Natural killer cell treated with Interleukin-12 subunit alpha and Interleukin-12 subunit beta and Interleukin-15 and Interleukin-18, amount 100 ng/mL, for 72 hours (primary cell): ENCODE measurements around the gene DOCK3. TPM values are rescaled to one million over a fixed set of nuclear protein-coding genes. Genes with fewer than 3 reads are reported as not detected.

Experiments used
- ATAC-seq, 2 donors: fragments of 150-1000 bp; cut with Tn5 transposase in 1 of 2; sonication (Bioruptor Pico), chemical (Tn5 transposase) in 1 of 2; 2 replicates each; pipeline ENCODE4 v1.10.0; 2021
- DNase-seq: peaks from one replicate; pipeline ENCODE4 v3.0.0; 2022; ENCODE audit warnings: low spot score
- H3K27ac Mint-ChIP-seq, 2 donors: 1 replicate in 1 of 2; 2 replicates in 1 of 2; pipeline ENCODE4 v1.8.0; 2022; ENCODE audit warnings: mixed read lengths in 2 of 2, mild to moderate bottlenecking in 1 of 2, moderate library complexity in 1 of 2
- H3K27me3 Mint-ChIP-seq, 2 donors: 1 replicate in 1 of 2; 2 replicates in 1 of 2; pipeline ENCODE4 v1.8.0; 2022; ENCODE audit warnings: mixed read lengths in 2 of 2
- H3K36me3 Mint-ChIP-seq: one replicate; pipeline ENCODE4 v1.8.0; 2022; ENCODE audit warnings: mixed read lengths
- H3K4me1 Mint-ChIP-seq, 2 donors: 1 replicate in 1 of 2; 2 replicates in 1 of 2; pipeline ENCODE4 v1.8.0; 2022; ENCODE audit warnings: low read depth in 2 of 2, mixed read lengths in 2 of 2, mild to moderate bottlenecking in 1 of 2
- H3K4me3 Mint-ChIP-seq: one replicate; pipeline ENCODE4 v1.8.0; 2022; ENCODE audit warnings: mixed read lengths
- H3K9me3 Mint-ChIP-seq: 2 replicates; pipeline ENCODE4 v1.8.0; 2022; ENCODE audit warnings: mixed read lengths
- total RNA-seq, 2 donors: library from RNA; stranded (reverse); gene quantifications; one replicate each; pipeline ENCODE4 v1.2.3, GENCODE V29; 2022

Gene DOCK3
- total RNA-seq, 2 donors from 2014 or later = 1.3 to 4.5 TPM

- DNase-seq (no peak), ATAC-seq (no peak)
- H3K4me1 Mint-ChIP-seq = peaks cover 52 to 59% of the 10 kb centered on the region in 2 donors
- H3K9me3 Mint-ChIP-seq = no peaks in the 10 kb centered on the region
- peak overlapping the region; percentile 99 for H3K4me3 Mint-ChIP-seq
- no peaks in the 10 kb centered on the region for H3K27me3 Mint-ChIP-seq
- peak overlapping the region in 1 of 2 donors; percentile 64 for H3K27ac Mint-ChIP-seq
- H3K36me3 Mint-ChIP-seq = peaks cover 23% of the 10 kb centered on the region
Measured at GRCh38 chr3:51388286-51389029, 713.7 kb downstream of the DOCK3 start.

DNA sequence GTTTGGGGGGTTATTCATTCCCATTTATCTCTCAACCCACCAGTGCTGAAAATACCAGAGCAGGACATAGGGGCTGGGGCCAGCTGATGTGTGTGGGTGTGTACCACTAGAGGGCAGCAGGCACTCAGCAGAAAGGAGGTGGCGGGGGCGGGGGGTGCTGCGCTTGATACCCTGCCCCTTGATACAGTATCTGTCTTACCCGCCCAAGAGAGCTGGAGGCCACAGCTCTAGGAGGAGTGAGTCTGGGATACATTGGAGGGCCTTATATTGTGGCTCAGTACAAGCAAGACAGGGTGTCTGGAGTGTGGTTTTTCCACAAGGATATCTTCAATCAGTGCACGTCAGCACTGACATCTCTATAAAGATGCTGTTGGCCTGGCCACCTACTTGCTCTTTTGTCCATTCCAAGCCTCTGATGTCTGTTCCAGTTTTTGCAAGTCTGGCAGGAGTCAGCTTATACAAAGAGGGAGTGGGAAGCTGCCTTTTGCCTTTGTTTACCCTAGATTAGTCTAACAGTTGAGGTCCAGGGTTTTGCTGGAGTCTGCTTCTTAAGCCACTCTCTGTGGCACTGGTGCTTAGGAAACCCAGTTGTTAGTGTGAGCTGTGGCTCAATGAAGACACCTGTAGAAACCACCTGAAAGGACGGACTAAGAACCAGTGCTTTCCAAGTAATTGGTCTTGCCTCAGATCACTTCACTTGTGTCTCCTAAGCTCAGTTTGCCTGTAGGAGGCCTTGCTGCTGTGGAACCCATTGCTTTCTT is 714.9 kb downstream of the DOCK3 start:
- ATAC-seq (no peak), DNase-seq (no peak)
- H3K27me3 Mint-ChIP-seq = no peaks in the 10 kb centered on the region
- H3K36me3 Mint-ChIP-seq = peaks cover 25% of the 10 kb centered on the region
- H3K4me3 Mint-ChIP-seq = peak overlapping the region; percentile 52
- H3K27ac Mint-ChIP-seq = peak overlapping the region; percentile 45 to 72
- H3K4me1 Mint-ChIP-seq = peaks cover 54 to 58% of the 10 kb centered on the region in 2 donors
- H3K9me3 Mint-ChIP-seq = no peaks in the 10 kb centered on the region

DNA sequence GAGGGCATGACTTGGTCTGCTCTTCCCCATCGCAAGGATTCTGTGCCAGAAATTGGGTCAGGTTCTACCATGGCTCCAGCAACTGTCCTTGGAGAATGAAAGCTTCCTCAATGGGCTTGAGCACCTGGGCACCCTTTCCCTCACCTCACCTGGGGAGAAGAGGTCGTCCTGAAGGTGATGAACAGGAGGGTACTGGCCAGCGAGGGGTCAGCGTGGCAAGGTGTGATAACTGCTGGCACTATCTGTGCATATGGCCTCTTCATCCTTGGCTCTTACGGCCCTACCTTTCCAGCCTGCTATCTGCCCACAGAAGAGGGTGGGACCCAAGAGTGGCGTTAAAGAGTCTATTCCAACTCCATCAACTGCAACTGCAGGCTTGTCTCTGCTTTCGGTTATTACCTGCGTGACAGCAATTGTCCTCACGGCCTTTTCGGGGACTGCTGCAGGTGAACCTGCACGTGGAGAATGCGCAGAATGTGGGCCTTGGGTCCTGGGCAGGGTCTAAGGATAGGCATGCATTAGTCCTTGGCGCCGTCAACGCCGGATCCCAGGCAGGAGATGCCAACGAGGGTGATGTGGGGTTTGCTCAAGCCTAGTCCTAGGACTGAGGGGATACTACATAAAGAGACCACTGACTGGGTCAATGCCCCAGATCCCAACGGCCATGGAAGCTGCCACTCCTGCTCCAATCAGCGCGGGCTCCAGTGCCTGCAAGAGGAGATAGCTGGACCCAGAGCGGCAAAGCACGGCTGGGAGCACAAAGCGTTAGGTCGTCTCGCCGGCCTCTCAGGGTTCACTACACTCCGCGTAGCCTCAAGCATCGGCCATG is 715.7 kb downstream of the DOCK3 start:
- Mint-ChIP-seq H3K36me3 (peaks cover 31% of the 10 kb centered on the region), H3K4me1 (peaks cover 61 to 66% of the 10 kb centered on the region in 2 donors), H3K9me3 (no peaks in the 10 kb centered on the region), H3K4me3 (peak overlapping the region; percentile 77), H3K27ac (peak overlapping the region in 1 of 2 donors; percentile 51), H3K27me3 (no peaks in the 10 kb centered on the region)
- ATAC-seq (peak; percentile 8 to 13), DNase-seq (no peak)

- peaks cover 56 to 61% of the 10 kb centered on the region in 2 donors for H3K4me1 Mint-ChIP-seq
Measured at GRCh38 chr3:51391075-51391565, 716.4 kb downstream of the DOCK3 start, which contains the start of gene RBM15B. TSS of gene RBM15B (plus strand) at chr3:51391285. CDS start at chr3:51391400, 115 bp downstream.

DNA sequence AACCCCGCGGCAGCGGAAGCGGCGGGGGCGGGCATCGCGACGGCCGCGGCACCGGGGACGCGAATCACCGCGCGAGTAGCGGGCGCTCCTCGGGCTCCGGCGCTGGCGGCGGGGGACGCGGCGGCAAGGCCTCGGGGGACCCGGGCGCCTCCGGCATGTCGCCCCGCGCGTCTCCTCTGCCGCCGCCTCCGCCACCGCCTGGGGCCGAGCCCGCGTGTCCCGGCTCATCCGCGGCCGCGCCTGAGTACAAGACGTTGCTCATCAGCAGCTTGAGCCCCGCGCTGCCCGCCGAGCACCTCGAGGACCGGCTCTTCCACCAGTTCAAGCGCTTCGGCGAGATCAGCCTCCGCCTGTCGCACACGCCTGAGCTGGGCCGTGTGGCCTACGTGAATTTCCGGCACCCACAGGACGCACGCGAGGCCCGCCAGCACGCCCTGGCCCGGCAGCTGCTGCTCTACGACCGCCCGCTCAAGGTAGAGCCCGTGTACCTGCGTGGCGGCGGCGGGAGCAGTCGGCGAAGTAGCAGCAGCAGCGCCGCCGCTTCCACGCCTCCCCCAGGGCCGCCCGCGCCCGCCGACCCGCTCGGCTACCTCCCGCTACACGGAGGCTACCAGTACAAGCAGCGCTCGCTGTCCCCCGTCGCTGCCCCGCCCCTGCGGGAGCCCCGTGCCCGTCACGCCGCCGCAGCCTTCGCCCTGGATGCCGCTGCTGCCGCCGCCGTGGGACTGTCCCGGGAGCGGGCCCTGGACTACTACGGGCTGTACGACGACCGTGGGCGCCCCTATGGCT is 717.0 kb downstream of the DOCK3 start:
- Mint-ChIP-seq H3K36me3 (peaks cover 22% of the 10 kb centered on the region), H3K27ac (peak overlapping the region in 1 of 2 donors; percentile 67), H3K4me3 (peak overlapping the region; percentile 81), H3K27me3 (no peaks in the 10 kb centered on the region), H3K9me3 (no peaks in the 10 kb centered on the region), H3K4me1 (peaks cover 56 to 61% of the 10 kb centered on the region in 2 donors)
- DNase-seq (peak; percentile 63), ATAC-seq (peak; percentile 3 to 47)

More at GRCh38 chr3:51391075-51391565, 716.4 kb downstream of the DOCK3 start, which contains the start of gene RBM15B:
- Mint-ChIP-seq H3K4me3 (peak within 1 kb of the TSS; percentile 81), H3K9me3 (no peaks in the 10 kb centered on the region), H3K36me3 (peaks cover 28% of the 10 kb centered on the region), H3K27ac (peak within 1 kb of the TSS in 1 of 2 donors; percentile 67), H3K27me3 (no peaks in the 10 kb centered on the region)
- peak; percentile 98 for DNase-seq
- ATAC-seq = peak; percentile 97 to 98

DNA sequence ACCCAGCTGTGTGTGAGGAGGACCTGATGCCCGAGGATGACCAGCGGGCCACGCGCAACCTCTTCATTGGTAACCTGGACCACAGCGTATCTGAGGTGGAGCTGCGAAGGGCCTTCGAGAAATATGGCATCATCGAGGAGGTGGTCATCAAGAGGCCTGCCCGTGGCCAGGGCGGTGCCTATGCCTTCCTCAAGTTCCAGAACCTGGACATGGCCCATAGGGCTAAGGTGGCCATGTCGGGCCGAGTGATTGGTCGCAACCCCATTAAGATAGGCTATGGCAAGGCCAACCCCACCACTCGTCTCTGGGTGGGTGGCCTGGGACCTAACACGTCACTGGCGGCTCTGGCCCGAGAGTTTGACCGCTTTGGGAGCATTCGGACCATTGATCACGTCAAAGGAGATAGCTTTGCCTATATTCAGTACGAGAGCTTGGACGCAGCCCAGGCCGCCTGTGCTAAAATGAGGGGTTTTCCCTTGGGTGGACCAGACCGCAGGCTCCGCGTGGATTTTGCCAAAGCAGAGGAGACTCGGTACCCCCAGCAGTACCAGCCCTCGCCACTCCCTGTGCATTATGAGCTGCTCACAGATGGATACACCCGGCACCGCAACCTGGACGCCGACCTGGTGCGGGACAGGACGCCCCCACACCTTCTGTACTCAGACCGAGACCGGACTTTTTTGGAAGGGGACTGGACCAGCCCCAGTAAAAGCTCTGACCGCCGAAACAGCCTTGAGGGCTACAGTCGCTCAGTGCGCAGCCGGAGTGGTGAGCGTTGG is 717.8 kb downstream of the DOCK3 start:
- peak overlapping the region; percentile 81 for H3K4me3 Mint-ChIP-seq
- no peaks in the 10 kb centered on the region for H3K9me3 Mint-ChIP-seq
- ATAC-seq = no peak
- peak overlapping the region; percentile 39 to 67 for H3K27ac Mint-ChIP-seq
- H3K36me3 Mint-ChIP-seq = peaks cover 20% of the 10 kb centered on the region
- no peak for DNase-seq
- peaks cover 57 to 59% of the 10 kb centered on the region in 2 donors for H3K4me1 Mint-ChIP-seq
- H3K27me3 Mint-ChIP-seq = no peaks in the 10 kb centered on the region

- Mint-ChIP-seq H3K27ac (peak overlapping the region; percentile 39 to 67), H3K4me1 (peaks cover 53% of the 10 kb centered on the region in 2 donors), H3K27me3 (no peaks in the 10 kb centered on the region), H3K9me3 (no peaks in the 10 kb centered on the region), H3K4me3 (peak overlapping the region; percentile 81), H3K36me3 (peaks cover 14% of the 10 kb centered on the region)
- no peak for DNase-seq
- no peak for ATAC-seq
Measured at GRCh38 chr3:51393134-51393495, 718.4 kb downstream of the DOCK3 start.

GRCh38 chr3:51393564-51393963 is 718.8 kb downstream of the DOCK3 start:
- H3K27ac Mint-ChIP-seq = peak overlapping the region; percentile 67 to 84
- H3K36me3 Mint-ChIP-seq = peaks cover 14% of the 10 kb centered on the region
- no peak for DNase-seq
- peaks cover 50% of the 10 kb centered on the region in 2 donors for H3K4me1 Mint-ChIP-seq
- no peaks in the 10 kb centered on the region for H3K9me3 Mint-ChIP-seq
- H3K4me3 Mint-ChIP-seq = peak overlapping the region; percentile 67
- no peaks in the 10 kb centered on the region for H3K27me3 Mint-ChIP-seq
- no peak for ATAC-seq

DNA sequence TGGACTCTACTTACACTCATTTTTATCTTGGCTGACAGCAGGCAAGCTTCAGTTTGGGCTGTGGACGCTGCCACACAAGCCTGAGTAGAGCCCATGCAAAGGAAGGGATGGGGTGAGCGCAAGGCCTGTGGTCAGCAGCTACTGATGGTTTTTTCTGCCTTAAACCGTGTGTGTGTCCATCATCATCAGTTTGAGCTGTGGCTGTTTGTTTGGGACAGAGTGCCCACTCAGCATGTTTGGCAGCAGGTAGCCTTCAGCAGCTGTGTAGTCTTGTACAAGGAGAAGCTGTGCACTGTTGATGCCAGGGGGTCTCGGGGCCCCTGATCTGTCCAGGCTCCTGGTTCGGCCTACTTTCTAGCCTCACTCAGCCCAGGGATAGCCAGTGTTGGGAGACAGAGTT is 719.8 kb downstream of the DOCK3 start:
- Mint-ChIP-seq H3K4me3 (peak overlapping the region; percentile 67), H3K27me3 (no peaks in the 10 kb centered on the region), H3K4me1 (peaks cover 43 to 45% of the 10 kb centered on the region in 2 donors), H3K36me3 (peaks cover 14% of the 10 kb centered on the region), H3K27ac (peak overlapping the region; percentile 68 to 84), H3K9me3 (no peaks in the 10 kb centered on the region)
- DNase-seq (no peak), ATAC-seq (no peak)

GRCh38 chr3:51395493-51396213 is 720.9 kb downstream of the DOCK3 start:
- Mint-ChIP-seq H3K27ac (peak overlapping the region; percentile 68 to 84), H3K9me3 (no peaks in the 10 kb centered on the region), H3K27me3 (no peaks in the 10 kb centered on the region), H3K4me1 (peaks cover 35 to 41% of the 10 kb centered on the region in 2 donors), H3K4me3 (no peak overlapping the region), H3K36me3 (peaks cover 14% of the 10 kb centered on the region)
- ATAC-seq (no peak), DNase-seq (no peak)

- no peaks in the 10 kb centered on the region for H3K9me3 Mint-ChIP-seq
- H3K27ac Mint-ChIP-seq = peak overlapping the region; percentile 62 to 74
- ATAC-seq (no peak), DNase-seq (no peak)
- peaks cover 14% of the 10 kb centered on the region for H3K36me3 Mint-ChIP-seq
- no peaks in the 10 kb centered on the region for H3K27me3 Mint-ChIP-seq
- H3K4me1 Mint-ChIP-seq = peaks cover 33 to 39% of the 10 kb centered on the region in 2 donors
- no peak overlapping the region for H3K4me3 Mint-ChIP-seq
Measured at GRCh38 chr3:51396401-51396800, 721.7 kb downstream of the DOCK3 start.
